ENCODE measurements around the gene HSPG2. TPM values are rescaled to one million over a fixed set of nuclear protein-coding genes. Genes with fewer than 3 reads are reported as not detected.
A peak's percentile ranks its signal among the peaks of the same experiment; 100 is the strongest.

HSPG2 gene
- total RNA-seq, 1 experiment from 2014 or later, result 35.1 TPM

GRCh38 chr1:21830792-21831453 lies 106.2 kb downstream of the HSPG2 start:
- Histone ChIP-seq H2AFZ (ENCODE audit: low read length) (no peak overlapping the region), H3K36me3 (ENCODE audit: low read depth, low read length) (peaks cover 23% of the 10 kb centered on the region), H3K4me3 (ENCODE audit: low read length) (no peak overlapping the region), H3K9me3 (ENCODE audit: low read length) (no peaks in the 10 kb centered on the region), H4K20me1 (ENCODE audit: low read length) (no peaks in the 10 kb centered on the region), H3K9ac (ENCODE audit: low read length) (no peak overlapping the region), H3F3A (ENCODE audit: low read length, unreplicated experiment) (no peaks in the 10 kb centered on the region), H3K4me2 (ENCODE audit: low read length) (no peak overlapping the region), H3K4me1 (ENCODE audit: insufficient read depth, low read length) (no peaks in the 10 kb centered on the region), H3K27me3 (ENCODE audit: low read length) (no peaks in the 10 kb centered on the region), H3K9me2 (replicated peaks; ENCODE audit: low read length) (no peaks in the 10 kb centered on the region), H3K79me2 (ENCODE audit: low read length) (no peaks in the 10 kb centered on the region), H3K27ac (ENCODE audit: low read length) (no peak overlapping the region)
- BruUV-seq (replicated peaks), result no TSS peak
- TF ChIP-seq EZH2 (IDR thresholded peaks at IDR 0.05; ENCODE audit: low read length, unreplicated experiment), result no peak
- no peak for TF ChIP-seq CTCF (conservative IDR thresholded peaks at IDR 0.05; ENCODE audit: low read depth, low read length)
- no peak for TF ChIP-seq EZH2phosphoT487 (IDR thresholded peaks at IDR 0.05; ENCODE audit: borderline replicate concordance, low read length)
- ATAC-seq (no peak; the same call in 1 of the 2 replicates), DNase-seq (no peak)
- intact Hi-C loops (cut with micrococcal nuclease), result no loop called here
- CTCF ChIA-PET, result no interaction called here
- POLR2A ChIA-PET (ENCODE audit: unreplicated experiment), result no interaction called here

- intact Hi-C loops (cut with micrococcal nuclease), result no loop called here
- Histone ChIP-seq H3K36me3 (ENCODE audit: low read depth, low read length) (peaks cover 11% of the 10 kb centered on the region), H3K4me2 (ENCODE audit: low read length) (no peak overlapping the region), H3K4me3 (ENCODE audit: low read length) (no peak overlapping the region), H3K9me3 (ENCODE audit: low read length) (no peaks in the 10 kb centered on the region), H3K27me3 (ENCODE audit: low read length) (no peaks in the 10 kb centered on the region), H3K9ac (ENCODE audit: low read length) (no peak overlapping the region), H2AFZ (ENCODE audit: low read length) (no peak overlapping the region), H3K4me1 (ENCODE audit: insufficient read depth, low read length) (no peaks in the 10 kb centered on the region), H3K79me2 (ENCODE audit: low read length) (no peaks in the 10 kb centered on the region), H4K20me1 (ENCODE audit: low read length) (no peaks in the 10 kb centered on the region), H3K27ac (ENCODE audit: low read length) (no peak overlapping the region), H3K9me2 (replicated peaks; ENCODE audit: low read length) (no peaks in the 10 kb centered on the region), H3F3A (ENCODE audit: low read length, unreplicated experiment) (no peaks in the 10 kb centered on the region)
- TF ChIP-seq EZH2 (IDR thresholded peaks at IDR 0.05; ENCODE audit: low read length, unreplicated experiment) (no peak), CTCF (conservative IDR thresholded peaks at IDR 0.05; ENCODE audit: low read depth, low read length) (no peak), EZH2phosphoT487 (IDR thresholded peaks at IDR 0.05; ENCODE audit: borderline replicate concordance, low read length) (no peak)
- no peak for DNase-seq
- no TSS peak for BruUV-seq (replicated peaks)
- CTCF ChIA-PET, result no interaction called here
- POLR2A ChIA-PET (ENCODE audit: unreplicated experiment), result no interaction called here
- no peak for ATAC-seq
Observed at GRCh38 chr1:21829294-21829693, 107.8 kb downstream of the HSPG2 start.

DNA sequence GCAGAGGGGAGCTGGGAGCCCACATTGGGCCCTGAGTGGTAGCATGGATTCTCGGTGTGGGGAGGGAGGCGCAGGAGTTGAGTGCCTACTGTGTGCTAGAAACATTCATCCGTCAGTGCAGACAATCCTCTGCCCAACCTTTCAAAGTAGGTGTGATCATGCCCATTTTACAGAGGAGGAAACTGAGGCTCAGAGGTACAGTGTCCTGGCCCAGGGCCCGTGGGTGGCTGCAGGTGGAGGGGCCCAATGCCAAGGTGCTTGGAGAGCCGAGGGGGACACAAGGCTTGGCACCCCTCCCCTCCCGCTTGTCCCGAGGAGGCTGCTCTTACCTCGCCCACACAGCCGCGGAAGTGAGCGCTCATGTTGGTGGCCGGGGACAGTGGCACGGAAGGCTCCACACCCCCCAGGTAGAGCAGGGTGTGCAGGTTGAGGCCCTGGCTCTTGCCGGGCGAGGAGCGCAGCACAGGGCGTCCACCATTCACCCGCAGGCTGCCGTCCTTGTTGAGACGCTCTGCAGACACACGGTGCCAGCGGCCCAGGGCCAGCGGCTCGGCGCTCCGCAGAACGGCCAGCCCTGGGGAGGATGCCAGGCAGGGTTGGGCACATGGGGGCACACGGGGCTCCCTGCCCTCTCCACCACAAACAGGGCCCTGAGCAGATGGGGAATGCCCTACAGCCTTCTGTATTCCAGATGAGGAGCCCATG lies 108.5 kb downstream of the HSPG2 start:
- DNase-seq (no peak), ATAC-seq (no peak)
- Histone ChIP-seq H3K4me3 (ENCODE audit: low read length) (no peak overlapping the region), H3K36me3 (ENCODE audit: low read depth, low read length) (peaks cover 4% of the 10 kb centered on the region; the same call in 1 of the 2 replicates), H3K9me2 (replicated peaks; ENCODE audit: low read length) (no peaks in the 10 kb centered on the region), H3K4me2 (ENCODE audit: low read length) (no peak overlapping the region), H2AFZ (ENCODE audit: low read length) (no peak overlapping the region), H3K9me3 (ENCODE audit: low read length) (no peaks in the 10 kb centered on the region), H3F3A (ENCODE audit: low read length, unreplicated experiment) (no peaks in the 10 kb centered on the region), H4K20me1 (ENCODE audit: low read length) (no peaks in the 10 kb centered on the region), H3K9ac (ENCODE audit: low read length) (no peak overlapping the region), H3K27me3 (ENCODE audit: low read length) (no peaks in the 10 kb centered on the region), H3K27ac (ENCODE audit: low read length) (no peak overlapping the region), H3K4me1 (ENCODE audit: insufficient read depth, low read length) (no peaks in the 10 kb centered on the region), H3K79me2 (ENCODE audit: low read length) (no peaks in the 10 kb centered on the region)
- TF ChIP-seq EZH2phosphoT487 (IDR thresholded peaks at IDR 0.05; ENCODE audit: borderline replicate concordance, low read length) (no peak), EZH2 (IDR thresholded peaks at IDR 0.05; ENCODE audit: low read length, unreplicated experiment) (no peak), CTCF (conservative IDR thresholded peaks at IDR 0.05; ENCODE audit: low read depth, low read length) (no peak)
- intact Hi-C loops (cut with micrococcal nuclease), result no loop called here
- CTCF ChIA-PET, result no interaction called here
- POLR2A ChIA-PET (ENCODE audit: unreplicated experiment), result no interaction called here
- TSS peak; percentile 50 for BruUV-seq (replicated peaks)

Data from PC-3 (cell line).